Liver (tissue), 9 donors: ENCODE measurements around the gene PPP1R16B. TPM values are rescaled to one million over a fixed set of nuclear protein-coding genes. Genes with fewer than 3 reads are reported as not detected.

Experiments
- DNase-seq: peaks from one replicate; pipeline ENCODE4 v3.0.0-alpha.2; 2017; ENCODE audit warnings: low spot score
- H3K27ac ChIP-seq, 2 donors: one replicate each; pipeline ENCODE4 v1.7.0; 2013; ENCODE audit warnings: inconsistent platforms in 2 of 2, low read length in 2 of 2, control low read depth in 1 of 2, low read depth in 1 of 2, mild to moderate bottlenecking in 1 of 2
- H3K27me3 ChIP-seq, 4 donors: one replicate each; pipeline versions ENCODE4 v1.6.1 to v1.7.0; 2013; ENCODE audit warnings: low read length in 3 of 4, inconsistent platforms in 1 of 4, mild to moderate bottlenecking in 1 of 4, moderate library complexity in 1 of 4; ENCODE audit not compliant: control insufficient read depth in 4 of 4, insufficient read depth in 4 of 4
- H3K36me3 ChIP-seq, 4 donors: one replicate each; pipeline versions ENCODE4 v1.6.1 to v1.7.0; 2013; ENCODE audit warnings: low read length in 3 of 4, mild to moderate bottlenecking in 3 of 4, low read depth in 1 of 4, moderate library complexity in 1 of 4; ENCODE audit not compliant: control insufficient read depth in 4 of 4, insufficient read depth in 3 of 4
- H3K4me1 ChIP-seq, 4 donors: one replicate each; pipeline versions ENCODE4 v1.6.1 to v1.7.0; 2013; ENCODE audit warnings: low read length in 3 of 4, mild to moderate bottlenecking in 3 of 4, moderate library complexity in 1 of 4; ENCODE audit not compliant: control insufficient read depth in 4 of 4, insufficient read depth in 4 of 4
- H3K4me3 ChIP-seq, 3 donors: one replicate each; pipeline versions ENCODE4 v1.6.1 to v1.7.0; 2013; ENCODE audit warnings: low read length in 3 of 3, control low read depth in 1 of 3, low read depth in 1 of 3, mild to moderate bottlenecking in 1 of 3
- H3K9ac ChIP-seq, 2 donors: one replicate each; pipeline ENCODE4 v1.7.0; 2013; ENCODE audit warnings: low read length in 2 of 2, mild to moderate bottlenecking in 2 of 2, moderate library complexity in 2 of 2, control low read depth in 1 of 2, low read depth in 1 of 2
- H3K9me3 ChIP-seq, 4 donors: one replicate each; pipeline versions ENCODE4 v1.6.1 to v1.7.0; 2013; ENCODE audit warnings: low read length in 3 of 4; ENCODE audit not compliant: control insufficient read depth in 4 of 4
- EGR1 ChIP-seq, 2 donors: IDR thresholded peaks; 2 replicates each; pipeline ENCODE4 v1.6.1; 2016 to 2018; ENCODE audit warnings: antibody characterized with exemption in 2 of 2, low read depth in 2 of 2
- FOXA1 ChIP-seq: IDR thresholded peaks from 2 replicates; pipeline ENCODE4 v1.6.1; 2016; ENCODE audit warnings: antibody characterized with exemption
- FOXA2 ChIP-seq: IDR thresholded peaks from 2 replicates; pipeline ENCODE4 v1.6.1; 2016; ENCODE audit warnings: antibody characterized with exemption
- GABPA ChIP-seq, 2 donors: IDR thresholded peaks in 1 of 2; conservative IDR thresholded peaks in 1 of 2; 2 replicates each; pipeline ENCODE4 v1.6.1; 2016; ENCODE audit warnings: antibody characterized with exemption in 2 of 2, mild to moderate bottlenecking in 1 of 2, moderate library complexity in 1 of 2
- HNF4A ChIP-seq, 2 donors: conservative IDR thresholded peaks; 2 replicates each; pipeline ENCODE4 v1.6.1; 2016; ENCODE audit warnings: antibody characterized with exemption in 2 of 2, mild to moderate bottlenecking in 2 of 2
- HNF4G ChIP-seq: IDR thresholded peaks from 2 replicates; pipeline ENCODE4 v1.6.1; 2016; ENCODE audit warnings: antibody characterized with exemption
- JUND ChIP-seq, 2 donors: IDR thresholded peaks; 2 replicates each; pipeline ENCODE4 v1.6.1; 2016; ENCODE audit warnings: antibody characterized with exemption in 2 of 2
- NR2F2 ChIP-seq: IDR thresholded peaks from 2 replicates; pipeline ENCODE4 v1.6.1; 2016; ENCODE audit warnings: antibody characterized with exemption
- RAD21 ChIP-seq, 2 donors: IDR thresholded peaks; 2 replicates each; pipeline ENCODE4 v1.6.1; 2016; ENCODE audit warnings: antibody characterized with exemption in 2 of 2, mild to moderate bottlenecking in 2 of 2
- RXRA ChIP-seq, 2 donors: IDR thresholded peaks; 2 replicates each; pipeline ENCODE4 v1.6.1; 2017 to 2018; ENCODE audit warnings: antibody characterized with exemption in 2 of 2, mild to moderate bottlenecking in 1 of 2
- SP1 ChIP-seq: IDR thresholded peaks from 2 replicates; pipeline ENCODE4 v1.6.1; 2018; ENCODE audit warnings: antibody characterized with exemption, mild to moderate bottlenecking
- TAF1 ChIP-seq: conservative IDR thresholded peaks from 2 replicates; pipeline ENCODE4 v1.6.1; 2016; ENCODE audit warnings: antibody characterized with exemption, mild to moderate bottlenecking
- YY1 ChIP-seq: IDR thresholded peaks from 2 replicates; pipeline ENCODE4 v1.6.1; 2016; ENCODE audit warnings: antibody characterized with exemption, mild to moderate bottlenecking
- whole genome bisulfite sequencing: extraction: QIAGEN DNeasy Blood & Tissue Kit; methylation state at CpG from one replicate; pipeline ENCODE4 v1.1.7; 2013; 5-methylcytosine and 5-hydroxymethylcytosine counted together
- polyA plus RNA-seq, 2 donors: library from polyadenylated mRNA; stranded (reverse) in 1 of 2; unstranded in 1 of 2; fragments of 200-250 nt in 1 of 2; fragments of >200 nt in 1 of 2; fragmentation: Nextera tagmentation in 1 of 2; extraction: Ambion mirVana in 1 of 2; gene quantifications; one replicate each; pipeline versions ENCODE4 v1.2.1 to v1.2.3, GENCODE V29; 2013 to 2015
- total RNA-seq, 2 donors: library from RNA; depleted of rRNA; stranded (reverse); fragments of >200 nt; gene quantifications; one replicate each; pipeline ENCODE4 v1.2.3, GENCODE V29; 2014
- TF ChIP-seq, protein P1 (sequence below): IDR thresholded peaks from 2 replicates; pipeline ENCODE4 v1.6.1; 2016; ENCODE audit warnings: antibody characterized with exemption
- TF ChIP-seq, protein P2 (sequence below): fragments of 150-350 bp; IDR thresholded peaks from 2 replicates; pipeline ENCODE4 v1.5.1; 2017; ENCODE audit warnings: improper control_type of control experiment, low read depth, low read length; ENCODE audit not compliant: missing input control
- TF ChIP-seq, protein P3 (sequence below): IDR thresholded peaks from 2 replicates; pipeline ENCODE4 v1.6.1; 2016; ENCODE audit warnings: antibody characterized with exemption
- TF ChIP-seq, protein P4 (sequence below): IDR thresholded peaks from 2 replicates; pipeline ENCODE4 v1.6.1; 2016; ENCODE audit warnings: antibody characterized with exemption
- TF ChIP-seq, protein P5 (sequence below): IDR thresholded peaks from 2 replicates; pipeline ENCODE4 v1.6.1; 2016; ENCODE audit warnings: antibody characterized with exemption, mild to moderate bottlenecking
- donor health status: healthy.
- donor health status: healthy.
- donor health status: healthy.
- donor health status: healthy.
- donor health status: healthy.

The PPP1R16B gene
- total and polyA plus RNA-seq, 4 donors = 0.84 to 5.7 (median 1.2) TPM

DNA sequence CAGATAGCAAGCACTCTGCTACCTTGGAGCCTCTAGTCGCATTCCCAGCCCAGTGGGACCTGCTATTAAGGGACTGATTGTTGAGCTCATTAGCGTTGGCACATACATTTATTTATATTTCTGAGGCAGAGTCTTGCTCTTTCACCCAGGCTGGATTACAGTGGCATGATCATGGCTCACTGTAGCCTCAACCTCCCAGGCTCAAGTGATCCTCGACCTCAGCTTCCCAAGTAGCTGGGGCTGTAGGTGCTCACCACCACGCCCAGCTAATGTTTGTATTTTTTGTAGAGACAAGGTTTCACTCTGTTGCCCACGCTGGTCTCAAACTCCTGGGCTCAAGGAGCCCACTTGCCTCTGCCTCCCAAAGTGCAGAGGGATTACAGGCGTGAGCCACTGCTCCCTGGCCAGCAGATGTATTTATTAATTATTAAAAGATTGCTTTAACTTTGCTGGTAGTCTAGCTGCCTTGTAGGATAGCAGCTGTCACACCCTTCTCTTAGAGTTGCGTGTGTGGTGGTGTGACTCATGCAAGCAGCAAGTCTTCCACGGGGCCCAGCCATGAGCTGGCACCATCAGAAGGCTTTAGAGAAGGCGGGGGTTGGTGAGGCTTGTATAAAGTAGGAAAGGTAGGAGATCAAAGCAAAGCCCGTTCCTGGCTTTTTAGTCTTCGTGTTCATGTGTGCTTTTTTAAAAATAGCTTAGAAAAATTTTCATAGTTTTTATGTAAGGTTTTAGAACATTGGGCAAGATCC, 40.8 kb upstream of the PPP1R16B start:
- no peak overlapping the region for H3K9ac ChIP-seq
- TF ChIP-seq, protein P1, sequence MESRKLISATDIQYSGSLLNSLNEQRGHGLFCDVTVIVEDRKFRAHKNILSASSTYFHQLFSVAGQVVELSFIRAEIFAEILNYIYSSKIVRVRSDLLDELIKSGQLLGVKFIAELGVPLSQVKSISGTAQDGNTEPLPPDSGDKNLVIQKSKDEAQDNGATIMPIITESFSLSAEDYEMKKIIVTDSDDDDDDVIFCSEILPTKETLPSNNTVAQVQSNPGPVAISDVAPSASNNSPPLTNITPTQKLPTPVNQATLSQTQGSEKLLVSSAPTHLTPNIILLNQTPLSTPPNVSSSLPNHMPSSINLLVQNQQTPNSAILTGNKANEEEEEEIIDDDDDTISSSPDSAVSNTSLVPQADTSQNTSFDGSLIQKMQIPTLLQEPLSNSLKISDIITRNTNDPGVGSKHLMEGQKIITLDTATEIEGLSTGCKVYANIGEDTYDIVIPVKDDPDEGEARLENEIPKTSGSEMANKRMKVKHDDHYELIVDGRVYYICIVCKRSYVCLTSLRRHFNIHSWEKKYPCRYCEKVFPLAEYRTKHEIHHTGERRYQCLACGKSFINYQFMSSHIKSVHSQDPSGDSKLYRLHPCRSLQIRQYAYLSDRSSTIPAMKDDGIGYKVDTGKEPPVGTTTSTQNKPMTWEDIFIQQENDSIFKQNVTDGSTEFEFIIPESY = no peak
- TF ChIP-seq, protein P2, sequence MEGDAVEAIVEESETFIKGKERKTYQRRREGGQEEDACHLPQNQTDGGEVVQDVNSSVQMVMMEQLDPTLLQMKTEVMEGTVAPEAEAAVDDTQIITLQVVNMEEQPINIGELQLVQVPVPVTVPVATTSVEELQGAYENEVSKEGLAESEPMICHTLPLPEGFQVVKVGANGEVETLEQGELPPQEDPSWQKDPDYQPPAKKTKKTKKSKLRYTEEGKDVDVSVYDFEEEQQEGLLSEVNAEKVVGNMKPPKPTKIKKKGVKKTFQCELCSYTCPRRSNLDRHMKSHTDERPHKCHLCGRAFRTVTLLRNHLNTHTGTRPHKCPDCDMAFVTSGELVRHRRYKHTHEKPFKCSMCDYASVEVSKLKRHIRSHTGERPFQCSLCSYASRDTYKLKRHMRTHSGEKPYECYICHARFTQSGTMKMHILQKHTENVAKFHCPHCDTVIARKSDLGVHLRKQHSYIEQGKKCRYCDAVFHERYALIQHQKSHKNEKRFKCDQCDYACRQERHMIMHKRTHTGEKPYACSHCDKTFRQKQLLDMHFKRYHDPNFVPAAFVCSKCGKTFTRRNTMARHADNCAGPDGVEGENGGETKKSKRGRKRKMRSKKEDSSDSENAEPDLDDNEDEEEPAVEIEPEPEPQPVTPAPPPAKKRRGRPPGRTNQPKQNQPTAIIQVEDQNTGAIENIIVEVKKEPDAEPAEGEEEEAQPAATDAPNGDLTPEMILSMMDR = no peak
- no peak for TF ChIP-seq HNF4G
- no peak for TF ChIP-seq YY1
- no peak for TF ChIP-seq EGR1 (IDR thresholded peaks at IDR 0.05; ENCODE audit: low read depth in 2 of 2)
- no peak for TF ChIP-seq FOXA2
- no peak for TF ChIP-seq NR2F2
- no peak for TF ChIP-seq HNF4A (conservative IDR thresholded peaks at IDR 0.05)
- no peak for TF ChIP-seq SP1
- no peak for TF ChIP-seq RXRA (IDR thresholded peaks at IDR 0.05)
- TF ChIP-seq, protein P3, sequence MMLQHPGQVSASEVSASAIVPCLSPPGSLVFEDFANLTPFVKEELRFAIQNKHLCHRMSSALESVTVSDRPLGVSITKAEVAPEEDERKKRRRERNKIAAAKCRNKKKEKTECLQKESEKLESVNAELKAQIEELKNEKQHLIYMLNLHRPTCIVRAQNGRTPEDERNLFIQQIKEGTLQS = no peak
- TF ChIP-seq, protein P4, sequence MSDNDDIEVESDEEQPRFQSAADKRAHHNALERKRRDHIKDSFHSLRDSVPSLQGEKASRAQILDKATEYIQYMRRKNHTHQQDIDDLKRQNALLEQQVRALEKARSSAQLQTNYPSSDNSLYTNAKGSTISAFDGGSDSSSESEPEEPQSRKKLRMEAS = no peak
- no peak for TF ChIP-seq TAF1
- TF ChIP-seq FOXA1 = no peak
- no peak for TF ChIP-seq JUND (IDR thresholded peaks at IDR 0.05)
- TF ChIP-seq, protein P5, sequence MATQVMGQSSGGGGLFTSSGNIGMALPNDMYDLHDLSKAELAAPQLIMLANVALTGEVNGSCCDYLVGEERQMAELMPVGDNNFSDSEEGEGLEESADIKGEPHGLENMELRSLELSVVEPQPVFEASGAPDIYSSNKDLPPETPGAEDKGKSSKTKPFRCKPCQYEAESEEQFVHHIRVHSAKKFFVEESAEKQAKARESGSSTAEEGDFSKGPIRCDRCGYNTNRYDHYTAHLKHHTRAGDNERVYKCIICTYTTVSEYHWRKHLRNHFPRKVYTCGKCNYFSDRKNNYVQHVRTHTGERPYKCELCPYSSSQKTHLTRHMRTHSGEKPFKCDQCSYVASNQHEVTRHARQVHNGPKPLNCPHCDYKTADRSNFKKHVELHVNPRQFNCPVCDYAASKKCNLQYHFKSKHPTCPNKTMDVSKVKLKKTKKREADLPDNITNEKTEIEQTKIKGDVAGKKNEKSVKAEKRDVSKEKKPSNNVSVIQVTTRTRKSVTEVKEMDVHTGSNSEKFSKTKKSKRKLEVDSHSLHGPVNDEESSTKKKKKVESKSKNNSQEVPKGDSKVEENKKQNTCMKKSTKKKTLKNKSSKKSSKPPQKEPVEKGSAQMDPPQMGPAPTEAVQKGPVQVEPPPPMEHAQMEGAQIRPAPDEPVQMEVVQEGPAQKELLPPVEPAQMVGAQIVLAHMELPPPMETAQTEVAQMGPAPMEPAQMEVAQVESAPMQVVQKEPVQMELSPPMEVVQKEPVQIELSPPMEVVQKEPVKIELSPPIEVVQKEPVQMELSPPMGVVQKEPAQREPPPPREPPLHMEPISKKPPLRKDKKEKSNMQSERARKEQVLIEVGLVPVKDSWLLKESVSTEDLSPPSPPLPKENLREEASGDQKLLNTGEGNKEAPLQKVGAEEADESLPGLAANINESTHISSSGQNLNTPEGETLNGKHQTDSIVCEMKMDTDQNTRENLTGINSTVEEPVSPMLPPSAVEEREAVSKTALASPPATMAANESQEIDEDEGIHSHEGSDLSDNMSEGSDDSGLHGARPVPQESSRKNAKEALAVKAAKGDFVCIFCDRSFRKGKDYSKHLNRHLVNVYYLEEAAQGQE = no peak
- no peak for TF ChIP-seq GABPA (IDR thresholded peaks at IDR 0.05 in 1 of 2, conservative IDR thresholded peaks at IDR 0.05 in 1 of 2)
- no peak for TF ChIP-seq RAD21 (IDR thresholded peaks at IDR 0.05)
- no peak overlapping the region for H3K4me3 ChIP-seq
- H3K27me3 ChIP-seq = no peaks in the 10 kb centered on the region
- H3K4me1 ChIP-seq = peaks cover 2 to 19% (median 13%) of the 10 kb centered on the region in 4 donors
- no peak for DNase-seq
- no peak overlapping the region for H3K27ac ChIP-seq
- 82% methylated on average over 11 of the region's 11 CpGs for WGBS
- peaks cover 1 to 46% (median 26%) of the 10 kb centered on the region in 4 donors for H3K36me3 ChIP-seq
- H3K9me3 ChIP-seq = no peaks in the 10 kb centered on the region
